Colonic mucosa (tissue), 4 donors: ENCODE results near the gene TGM4. TPM values are rescaled to one million over a fixed set of nuclear protein-coding genes. Genes with fewer than 3 reads are reported as not detected.

Experiments
- DNase-seq: peaks from one replicate; pipeline ENCODE4 v3.0.0-alpha.2; 2020
- H3K27ac ChIP-seq: fragments of 200-600 bp; one replicate; pipeline ENCODE4 v1.8.0; 2021
- H3K27me3 ChIP-seq: fragments of 200-600 bp; one replicate; pipeline ENCODE4 v1.8.0; 2021
- H3K36me3 ChIP-seq: fragments of 200-600 bp; one replicate; pipeline ENCODE4 v1.8.0; 2021
- H3K4me1 ChIP-seq: fragments of 200-600 bp; one replicate; pipeline ENCODE4 v1.8.0; 2021; ENCODE audit warnings: mild to moderate bottlenecking
- H3K4me3 ChIP-seq: fragments of 200-600 bp; one replicate; pipeline ENCODE4 v1.8.0; 2021
- H3K9ac ChIP-seq, 2 donors: one replicate each; pipeline ENCODE4 v1.7.0; 2013; ENCODE audit warnings: control low read depth in 2 of 2, low read depth in 2 of 2, low read length in 2 of 2
- H3K9me3 ChIP-seq: fragments of 200-600 bp; one replicate; pipeline ENCODE4 v1.8.0; 2021
- intact Hi-C: fragments of 100-400 bp; cut with DNase I; formaldehyde crosslinking; loops from one replicate; pipeline ENCODE4 v1.14.1; 2022
- total RNA-seq, 2 donors: library from RNA; stranded (reverse); fragmentation: NEBNext Ultra II Directional in 1 of 2; extraction: Animal tissue kit (Norgen Biotek cat#: 25700) in 1 of 2; gene quantifications; one replicate each; pipeline ENCODE4 v1.2.1, GENCODE V29; 2021
- TF ChIP-seq, protein P1 (sequence below): fragments of 200-600 bp; IDR thresholded peaks from one replicate; pipeline ENCODE4 v1.8.0; 2022; ENCODE audit warnings: antibody characterized with exemption, mild to moderate bottlenecking
- donor health status: healthy.
- donor health status: DM: no; HTN: no; CAD: no.
- donor health status: DM: no; HTN: no; CAD: no.

TGM4 gene
- total RNA-seq, 2 donors from 2014 or later: not detected

DNA sequence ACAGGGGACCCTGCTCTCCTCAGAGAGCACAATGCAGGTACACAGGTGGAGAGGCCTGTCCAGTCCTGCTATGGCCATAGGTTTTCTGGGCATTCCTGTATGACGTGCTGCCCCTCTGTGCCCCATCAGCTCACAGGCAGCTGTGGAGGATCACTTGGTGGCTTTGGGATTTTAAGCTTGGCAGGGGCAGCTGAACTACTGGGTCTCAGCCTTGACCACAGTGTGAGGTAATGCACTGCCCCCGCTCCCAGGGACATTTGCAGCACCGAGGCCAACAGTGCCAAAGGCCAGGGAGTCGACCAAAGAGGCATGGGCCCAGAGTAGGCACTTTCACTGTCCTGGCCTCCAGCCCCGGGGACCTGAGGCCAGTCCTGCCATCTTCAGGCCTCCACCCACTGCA is 55.4 kb downstream of the TGM4 start:
- H3K27me3 ChIP-seq: no peaks in the 10 kb centered on the region
- no peak overlapping the region for H3K9ac ChIP-seq
- H3K9me3 ChIP-seq: no peaks in the 10 kb centered on the region
- intact Hi-C loops: no loop called here
- no peak overlapping the region for H3K27ac ChIP-seq
- no peak for DNase-seq
- no peak overlapping the region for H3K4me3 ChIP-seq
- peaks cover 7% of the 10 kb centered on the region for H3K36me3 ChIP-seq
- no peaks in the 10 kb centered on the region for H3K4me1 ChIP-seq
- TF ChIP-seq, protein P1, sequence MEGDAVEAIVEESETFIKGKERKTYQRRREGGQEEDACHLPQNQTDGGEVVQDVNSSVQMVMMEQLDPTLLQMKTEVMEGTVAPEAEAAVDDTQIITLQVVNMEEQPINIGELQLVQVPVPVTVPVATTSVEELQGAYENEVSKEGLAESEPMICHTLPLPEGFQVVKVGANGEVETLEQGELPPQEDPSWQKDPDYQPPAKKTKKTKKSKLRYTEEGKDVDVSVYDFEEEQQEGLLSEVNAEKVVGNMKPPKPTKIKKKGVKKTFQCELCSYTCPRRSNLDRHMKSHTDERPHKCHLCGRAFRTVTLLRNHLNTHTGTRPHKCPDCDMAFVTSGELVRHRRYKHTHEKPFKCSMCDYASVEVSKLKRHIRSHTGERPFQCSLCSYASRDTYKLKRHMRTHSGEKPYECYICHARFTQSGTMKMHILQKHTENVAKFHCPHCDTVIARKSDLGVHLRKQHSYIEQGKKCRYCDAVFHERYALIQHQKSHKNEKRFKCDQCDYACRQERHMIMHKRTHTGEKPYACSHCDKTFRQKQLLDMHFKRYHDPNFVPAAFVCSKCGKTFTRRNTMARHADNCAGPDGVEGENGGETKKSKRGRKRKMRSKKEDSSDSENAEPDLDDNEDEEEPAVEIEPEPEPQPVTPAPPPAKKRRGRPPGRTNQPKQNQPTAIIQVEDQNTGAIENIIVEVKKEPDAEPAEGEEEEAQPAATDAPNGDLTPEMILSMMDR: no peak

DNA sequence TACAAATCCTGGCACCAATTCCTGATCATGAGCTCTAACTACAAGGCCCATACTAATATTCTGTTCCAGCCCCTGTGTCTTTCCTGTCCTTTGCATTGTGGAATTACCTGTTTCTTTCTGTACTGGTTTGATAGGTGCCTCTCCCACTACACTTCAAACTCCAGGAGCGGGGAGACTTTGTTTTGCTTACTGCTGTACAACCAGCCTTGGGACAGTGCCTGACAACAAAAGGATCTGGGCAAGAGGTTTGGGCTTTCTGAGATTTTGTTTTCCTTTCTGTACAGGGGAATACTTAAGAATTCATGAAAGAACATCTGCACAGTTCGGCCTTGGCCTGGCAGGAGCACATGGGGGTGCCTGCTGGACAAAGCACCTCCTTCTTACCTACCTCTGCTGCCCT is 56.5 kb downstream of the TGM4 start:
- Histone ChIP-seq H3K27ac (no peak overlapping the region), H3K9me3 (no peaks in the 10 kb centered on the region), H3K9ac (no peak overlapping the region), H3K4me3 (no peak overlapping the region), H3K27me3 (no peaks in the 10 kb centered on the region), H3K4me1 (no peaks in the 10 kb centered on the region), H3K36me3 (peaks cover 7% of the 10 kb centered on the region)
- intact Hi-C loops: no loop called here
- TF ChIP-seq, protein P1: no peak
- no peak for DNase-seq

DNA sequence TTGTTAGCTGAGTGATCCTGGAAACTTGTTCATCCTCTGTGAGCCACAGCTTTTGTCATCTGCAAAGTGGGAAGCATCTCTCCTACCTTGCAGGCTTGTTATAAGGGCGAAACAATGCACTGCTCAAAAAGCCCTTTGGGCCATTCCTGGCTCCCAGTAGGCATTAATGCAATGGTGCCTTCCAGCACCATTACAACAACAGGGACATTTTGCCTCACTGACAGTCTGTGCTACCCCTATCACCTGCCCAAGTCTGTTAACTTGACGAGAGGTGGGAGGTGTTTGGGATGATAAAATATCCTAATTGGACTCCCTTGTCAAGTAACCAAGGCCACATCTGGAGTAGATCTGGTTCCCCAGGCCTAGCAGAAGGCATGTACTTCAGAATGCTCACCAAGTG is 57.4 kb downstream of the TGM4 start:
- no peaks in the 10 kb centered on the region for H3K9me3 ChIP-seq
- H3K27me3 ChIP-seq: no peaks in the 10 kb centered on the region
- intact Hi-C loops: no loop called here
- DNase-seq: no peak
- H3K9ac ChIP-seq: no peak overlapping the region
- TF ChIP-seq, protein P1: no peak
- H3K4me1 ChIP-seq: no peaks in the 10 kb centered on the region
- peaks cover 7% of the 10 kb centered on the region for H3K36me3 ChIP-seq
- no peak overlapping the region for H3K4me3 ChIP-seq
- no peak overlapping the region for H3K27ac ChIP-seq

DNA sequence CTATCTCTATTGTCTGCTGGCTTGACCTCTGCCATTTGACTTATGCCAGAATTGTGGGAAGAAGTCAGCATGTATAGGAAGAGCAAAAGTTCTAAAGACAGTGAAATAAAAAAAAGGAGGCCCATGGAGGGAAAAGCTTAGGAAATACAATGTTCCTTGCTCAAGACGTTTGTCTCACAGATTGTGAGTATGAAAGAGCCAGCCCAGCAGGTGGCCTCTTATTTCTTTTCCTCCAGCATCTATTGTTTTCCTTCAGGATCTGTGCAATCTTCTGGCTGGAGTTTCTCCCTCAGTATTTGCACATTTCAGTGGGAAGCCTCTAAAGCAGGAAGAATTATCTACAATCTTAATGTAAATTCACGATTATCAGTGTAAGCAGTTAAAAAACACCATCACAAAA is 57.9 kb downstream of the TGM4 start:
- H3K27me3 ChIP-seq: no peaks in the 10 kb centered on the region
- DNase-seq: no peak
- H3K4me3 ChIP-seq: no peak overlapping the region
- no peaks in the 10 kb centered on the region for H3K9me3 ChIP-seq
- intact Hi-C loops: no loop called here
- H3K27ac ChIP-seq: no peak overlapping the region
- H3K4me1 ChIP-seq: no peaks in the 10 kb centered on the region
- H3K36me3 ChIP-seq: peaks cover 7% of the 10 kb centered on the region
- TF ChIP-seq, protein P1: no peak
- H3K9ac ChIP-seq: no peak overlapping the region

DNA sequence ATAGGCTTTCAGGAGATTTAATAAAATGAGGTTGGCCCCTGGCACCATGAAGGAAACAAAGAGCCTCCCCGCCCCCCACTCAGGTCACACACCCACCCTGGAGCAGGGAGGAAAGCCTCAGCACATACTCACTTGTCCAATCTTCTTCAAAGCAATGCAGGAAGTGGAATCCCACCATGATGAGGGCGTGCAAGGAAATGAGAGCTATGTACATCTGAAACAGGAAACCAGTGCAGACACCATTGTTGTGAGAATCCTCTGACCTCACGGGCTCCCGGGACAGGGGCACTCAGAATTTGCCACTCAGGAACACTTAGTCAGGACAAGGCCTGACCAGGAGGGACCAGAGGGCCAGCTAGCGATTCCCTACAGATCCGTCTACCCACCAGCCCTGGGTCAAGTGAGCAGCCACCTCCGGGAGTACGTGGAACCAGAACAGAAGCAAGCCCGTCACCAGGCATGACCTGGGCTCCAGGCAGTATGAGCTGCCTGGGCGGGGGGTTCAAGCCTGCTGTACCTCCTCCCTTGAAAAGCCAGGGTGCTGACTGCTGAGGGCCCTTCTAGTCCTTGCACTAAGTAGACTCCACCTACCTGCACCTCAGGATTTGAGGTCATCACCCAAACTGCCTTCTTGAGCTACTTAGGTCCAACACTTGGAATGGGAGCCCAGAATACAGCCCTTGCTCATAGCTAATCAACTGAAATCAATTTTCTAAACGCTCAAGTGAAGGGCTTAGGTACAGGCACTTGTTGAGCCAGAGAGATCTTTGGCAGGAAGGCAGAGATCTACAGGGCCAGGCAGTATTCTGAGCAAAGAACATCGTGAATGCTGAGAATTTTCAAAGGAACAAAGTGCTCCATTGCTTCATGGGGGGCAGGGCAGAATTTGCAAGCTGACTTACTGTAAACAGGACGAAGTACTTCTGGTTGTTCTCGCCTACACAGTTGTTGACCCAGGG is 58.9 kb downstream of the TGM4 start:
- intact Hi-C loops: no loop called here
- Histone ChIP-seq H3K4me1 (no peaks in the 10 kb centered on the region), H3K4me3 (no peak overlapping the region), H3K27me3 (no peaks in the 10 kb centered on the region), H3K36me3 (peaks cover 7% of the 10 kb centered on the region), H3K27ac (no peak overlapping the region), H3K9me3 (no peaks in the 10 kb centered on the region), H3K9ac (no peak overlapping the region)
- TF ChIP-seq, protein P1: no peak
- no peak for DNase-seq
